AML-193 (cell line): Measurements from ENCODE around the gene NACC2.
A peak's percentile ranks its signal among the peaks of the same experiment; 100 is the strongest.
"Not testable (repeated sequence)": the region's sequence is repeated elsewhere in the genome, so short reads cannot be mapped to it uniquely, and the experiment has no call there.

Source experiments
- DNase-seq, 2 experiments: peaks; one replicate each; lab custom pipeline; 2025; lab: John Stamatoyannopoulos, UW

Gene NACC2

GRCh38 chr9:135979547-135980166 is 115.4 kb downstream of the NACC2 start:
- no peak for DNase-seq

DNA sequence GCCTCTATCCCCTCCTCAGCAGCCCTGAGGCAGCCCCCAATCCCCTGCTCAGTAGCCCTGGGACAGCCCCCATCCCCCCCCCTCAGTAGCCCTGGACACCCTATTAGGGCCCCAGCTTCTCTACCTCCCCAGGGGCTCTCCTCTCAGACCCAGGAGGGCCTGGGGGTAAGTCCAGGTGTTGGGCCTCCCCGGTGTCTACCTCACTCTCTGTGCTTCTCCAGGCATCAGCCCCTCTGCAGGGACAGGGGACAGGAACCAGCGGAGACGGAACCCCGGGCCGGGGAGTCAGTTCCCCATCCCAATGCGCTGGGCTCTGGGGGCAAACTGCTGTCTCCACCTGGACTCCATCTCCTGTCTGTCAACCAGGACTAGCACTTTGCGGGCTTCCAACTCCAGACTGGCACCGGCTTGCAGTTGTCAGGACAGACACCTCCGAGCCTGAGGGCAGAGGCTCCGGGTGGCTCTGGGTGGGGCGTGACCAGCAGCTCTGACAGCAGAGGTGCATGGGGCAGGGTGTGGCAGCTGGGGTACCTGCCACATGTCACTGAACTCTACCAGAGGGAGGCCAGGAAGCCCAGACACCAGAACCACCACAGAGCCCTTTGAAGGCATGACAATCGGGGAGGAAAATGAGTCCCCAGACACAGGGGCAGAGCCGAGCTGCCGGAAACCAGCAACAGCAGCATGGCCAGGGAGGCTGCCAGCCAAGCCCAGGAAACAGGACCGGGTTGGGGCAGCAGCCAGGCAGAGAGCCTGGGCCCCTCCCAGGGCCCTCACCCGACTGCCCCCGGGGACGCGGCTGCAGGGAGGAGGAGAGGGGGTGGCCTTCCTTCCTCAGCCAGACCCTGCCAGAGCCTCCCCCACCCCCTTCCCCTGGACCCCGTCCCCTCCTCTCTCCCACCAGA is 116.2 kb downstream of the NACC2 start:
- no peak for DNase-seq

- no peak for DNase-seq
Measured at GRCh38 chr9:135976944-135977343, 118.1 kb downstream of the NACC2 start.

GRCh38 chr9:135976531-135976930 is 118.6 kb downstream of the NACC2 start:
- DNase-seq: no peak

DNA sequence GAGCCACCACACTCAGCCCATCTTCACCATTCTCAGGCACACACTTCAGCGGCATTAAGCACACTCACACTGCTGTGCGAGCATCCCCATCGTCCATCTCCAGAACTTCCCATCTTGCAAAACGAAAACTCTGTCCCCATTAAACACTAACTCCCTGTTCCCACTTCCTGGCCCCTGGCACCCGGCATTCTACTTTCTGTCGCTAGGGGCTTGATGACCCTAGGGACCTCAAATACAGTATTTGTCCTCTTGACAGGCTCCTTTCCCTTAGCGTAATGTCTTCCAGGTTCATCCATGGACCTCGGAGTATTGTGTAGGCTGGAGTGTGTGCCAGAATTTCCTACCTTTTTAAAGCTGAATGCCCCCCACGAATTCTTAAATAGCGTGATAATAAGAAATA is 119.3 kb downstream of the NACC2 start:
- no peak for DNase-seq

DNA sequence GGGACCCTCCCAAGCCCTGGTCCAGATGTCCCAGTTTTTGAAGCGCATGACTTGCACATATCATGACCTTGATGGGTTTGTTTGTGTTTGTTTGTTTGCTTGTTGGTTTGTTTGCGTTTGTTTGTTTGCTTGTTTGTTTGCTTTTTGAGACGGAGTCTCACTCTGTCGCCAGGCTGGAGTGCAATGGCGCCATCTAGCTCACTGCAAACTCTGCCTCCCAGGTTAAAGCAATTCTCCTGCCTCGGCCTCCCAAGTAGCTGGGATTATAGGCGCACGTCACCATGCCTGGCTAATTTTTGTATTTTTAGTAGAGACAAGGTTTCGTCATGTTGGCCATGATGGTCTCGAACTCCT is 120.9 kb downstream of the NACC2 start:
- DNase-seq: no peak

GRCh38 chr9:135973277-135974219 is 121.5 kb downstream of the NACC2 start:
- DNase-seq: peak; percentile 40 to 66

GRCh38 chr9:135971892-135972291 is 123.2 kb downstream of the NACC2 start:
- DNase-seq: no peak

GRCh38 chr9:135971111-135971766 is 123.8 kb downstream of the NACC2 start:
- no peak for DNase-seq

DNA sequence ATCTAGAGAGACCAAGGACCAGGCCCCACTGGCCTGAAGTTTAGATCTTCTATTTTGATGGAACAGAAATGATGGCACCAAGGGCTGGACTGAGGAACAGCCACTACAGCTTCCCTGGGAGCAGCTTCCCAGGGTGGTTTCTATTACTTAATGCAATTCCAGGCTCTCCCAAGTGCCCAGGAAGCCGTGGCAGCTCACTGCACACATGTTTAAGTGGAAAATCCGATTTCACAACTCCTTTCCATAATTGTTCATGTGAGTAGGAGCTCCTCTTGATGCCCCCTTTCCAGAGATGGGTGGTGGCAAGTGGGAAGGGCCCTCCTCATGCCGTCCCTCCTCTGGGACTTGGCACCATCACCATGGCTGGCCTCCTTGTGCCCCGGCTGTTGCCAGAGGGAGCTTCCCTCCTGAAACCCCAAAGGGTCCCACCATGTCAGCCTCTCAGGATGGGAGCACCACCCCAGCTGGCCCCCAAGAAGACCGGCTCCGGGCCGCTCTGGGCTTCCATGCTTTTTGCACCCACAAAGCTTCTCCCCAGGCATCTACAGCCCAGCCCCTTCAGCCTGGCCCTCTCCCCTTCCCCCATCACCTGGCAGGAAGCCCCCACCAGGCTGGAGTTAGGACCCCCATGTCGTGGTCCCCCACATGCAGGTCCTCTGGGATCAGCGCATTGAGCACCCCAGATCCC is 124.8 kb downstream of the NACC2 start:
- DNase-seq: no peak

DNA sequence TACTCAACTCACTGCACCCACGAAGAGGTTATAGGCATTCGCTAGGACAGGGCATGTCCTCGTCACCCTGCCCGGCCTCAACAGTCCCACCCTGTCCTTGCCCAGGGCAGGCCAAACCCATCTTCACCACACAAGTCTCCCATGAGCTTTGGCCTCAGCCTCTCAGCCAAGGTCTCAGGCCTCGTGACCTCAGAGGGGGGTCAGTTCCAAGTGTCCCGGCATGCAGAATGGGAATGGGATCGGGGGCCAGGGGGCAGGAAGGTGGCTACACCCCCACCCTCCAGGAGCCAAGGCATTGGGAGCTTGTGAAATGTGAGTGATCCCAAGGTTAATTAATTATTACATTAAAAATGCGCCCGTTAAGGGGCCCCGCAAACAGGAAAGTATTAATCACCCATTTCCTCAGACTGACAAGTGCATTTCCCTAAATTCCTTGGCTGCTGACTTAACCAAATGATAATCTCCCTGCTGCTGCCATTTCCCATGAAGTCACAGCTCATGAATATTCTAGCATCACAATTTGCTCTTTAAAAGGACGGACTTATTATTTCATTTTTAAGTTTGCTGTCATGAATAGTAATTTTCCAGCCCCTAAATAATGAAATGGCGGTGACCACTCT is 125.9 kb downstream of the NACC2 start:
- peak; percentile 4 to 10 for DNase-seq

DNA sequence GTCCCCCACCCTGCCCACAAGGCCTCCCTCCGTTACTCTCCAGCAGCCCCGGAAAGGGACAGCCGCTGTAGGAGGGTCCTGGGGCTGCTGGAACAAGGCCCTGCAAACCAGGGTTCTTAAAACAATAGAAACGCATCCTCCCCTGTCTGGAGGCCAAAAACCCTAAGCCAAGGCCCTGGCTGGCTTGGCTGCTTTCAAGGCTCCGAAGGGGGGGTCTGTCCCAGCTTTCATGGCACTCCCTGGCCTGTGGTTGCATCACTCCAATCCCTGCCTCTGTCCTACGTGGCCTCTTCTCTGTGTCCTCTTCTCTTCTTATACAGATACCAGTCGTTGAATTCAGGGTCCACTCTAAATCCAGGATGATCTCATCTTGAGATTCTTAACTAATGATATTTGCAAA is 126.5 kb downstream of the NACC2 start:
- DNase-seq: no peak

DNA sequence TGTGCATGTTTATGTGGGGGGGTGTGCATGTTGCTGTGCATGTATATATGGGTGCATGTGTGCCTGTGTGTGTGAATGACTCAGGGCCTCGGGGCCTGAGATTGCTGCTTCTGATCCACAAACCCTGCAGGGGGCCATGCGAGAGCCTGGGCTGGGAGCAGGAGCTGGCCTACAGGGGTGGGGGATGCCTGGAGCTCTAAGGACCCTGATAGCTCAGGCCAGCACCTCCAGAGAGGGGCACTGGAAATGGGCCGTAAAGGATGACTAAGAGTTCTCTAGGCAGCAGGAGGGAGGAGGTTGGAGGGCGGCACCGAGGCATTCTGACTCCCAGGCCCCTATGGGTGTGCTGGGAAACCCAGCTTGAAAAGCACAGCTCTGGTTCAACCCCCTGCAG is 127.0 kb downstream of the NACC2 start:
- no peak for DNase-seq

DNA sequence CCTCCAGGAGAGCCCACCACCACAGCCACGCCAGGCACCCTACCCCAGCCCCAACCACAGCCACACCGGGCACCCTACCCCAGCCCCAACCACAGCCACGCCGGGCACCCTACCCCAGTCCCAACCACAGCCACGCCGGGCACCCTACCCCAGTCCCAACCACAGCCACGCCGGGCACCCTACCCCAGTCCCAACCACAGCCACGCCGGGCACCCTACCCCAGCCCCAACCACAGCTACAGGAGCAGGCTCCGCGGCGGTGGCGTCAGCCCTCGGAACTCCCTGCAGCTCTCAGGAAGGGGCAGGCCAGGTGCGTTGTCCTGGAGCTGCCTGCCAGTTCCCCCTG is 128.2 kb downstream of the NACC2 start:
- DNase-seq: not testable (repeated sequence)

GRCh38 chr9:135965124-135965756 is 129.8 kb downstream of the NACC2 start:
- no peak for DNase-seq

DNA sequence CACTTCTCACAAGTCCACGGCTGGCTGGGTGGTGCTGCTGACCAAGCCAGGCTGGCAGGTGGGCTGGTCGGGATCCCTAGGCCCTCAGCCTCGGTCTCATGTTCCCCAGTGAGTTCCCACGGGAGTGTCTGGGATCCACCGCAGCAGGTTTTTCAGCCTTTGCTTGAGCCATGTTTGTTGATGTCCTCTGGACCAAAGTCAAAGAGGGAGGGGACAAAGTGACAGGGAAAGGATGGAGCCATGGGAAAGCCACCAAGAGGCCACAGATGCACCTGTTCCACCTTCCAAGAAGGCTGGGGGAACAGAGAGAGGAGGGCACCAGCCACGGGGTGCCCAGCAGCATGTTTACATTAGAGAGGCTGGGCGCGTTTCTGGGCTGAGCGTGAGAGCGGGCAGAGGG is 131.2 kb downstream of the NACC2 start:
- DNase-seq: no peak

GRCh38 chr9:135963338-135963737 is 131.8 kb downstream of the NACC2 start:
- no peak for DNase-seq

DNA sequence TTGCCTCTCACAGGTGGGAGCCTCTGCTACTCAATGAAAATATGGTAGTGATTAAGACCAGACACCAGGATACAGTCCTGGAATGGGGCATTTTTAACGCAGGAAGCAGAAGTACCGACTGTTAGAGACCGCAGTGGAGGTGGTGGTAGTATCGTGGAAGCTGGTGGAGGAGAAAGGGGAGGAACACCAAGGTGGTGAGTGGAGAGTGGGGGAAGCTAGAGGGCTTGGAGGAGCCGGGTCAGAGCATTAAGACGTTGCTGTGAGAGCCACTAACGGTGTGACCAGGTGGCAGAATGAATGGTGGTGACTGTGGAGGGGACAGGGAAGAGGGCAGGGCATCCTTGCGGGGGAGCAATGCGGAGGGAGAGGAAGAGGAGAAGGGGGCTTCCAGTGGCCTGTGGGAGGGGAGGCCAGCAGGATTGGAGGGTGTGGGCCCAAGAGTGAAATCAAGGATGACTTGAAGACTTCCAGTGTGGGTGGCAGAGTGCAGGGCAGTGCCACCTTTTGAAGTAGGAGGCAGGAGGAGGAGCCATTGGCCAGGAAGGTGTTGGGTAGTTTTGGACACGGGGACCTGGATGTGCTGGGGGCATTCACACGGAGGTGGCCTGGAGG is 132.3 kb downstream of the NACC2 start:
- DNase-seq: peak in 1 of 2 experiments; percentile 28

DNA sequence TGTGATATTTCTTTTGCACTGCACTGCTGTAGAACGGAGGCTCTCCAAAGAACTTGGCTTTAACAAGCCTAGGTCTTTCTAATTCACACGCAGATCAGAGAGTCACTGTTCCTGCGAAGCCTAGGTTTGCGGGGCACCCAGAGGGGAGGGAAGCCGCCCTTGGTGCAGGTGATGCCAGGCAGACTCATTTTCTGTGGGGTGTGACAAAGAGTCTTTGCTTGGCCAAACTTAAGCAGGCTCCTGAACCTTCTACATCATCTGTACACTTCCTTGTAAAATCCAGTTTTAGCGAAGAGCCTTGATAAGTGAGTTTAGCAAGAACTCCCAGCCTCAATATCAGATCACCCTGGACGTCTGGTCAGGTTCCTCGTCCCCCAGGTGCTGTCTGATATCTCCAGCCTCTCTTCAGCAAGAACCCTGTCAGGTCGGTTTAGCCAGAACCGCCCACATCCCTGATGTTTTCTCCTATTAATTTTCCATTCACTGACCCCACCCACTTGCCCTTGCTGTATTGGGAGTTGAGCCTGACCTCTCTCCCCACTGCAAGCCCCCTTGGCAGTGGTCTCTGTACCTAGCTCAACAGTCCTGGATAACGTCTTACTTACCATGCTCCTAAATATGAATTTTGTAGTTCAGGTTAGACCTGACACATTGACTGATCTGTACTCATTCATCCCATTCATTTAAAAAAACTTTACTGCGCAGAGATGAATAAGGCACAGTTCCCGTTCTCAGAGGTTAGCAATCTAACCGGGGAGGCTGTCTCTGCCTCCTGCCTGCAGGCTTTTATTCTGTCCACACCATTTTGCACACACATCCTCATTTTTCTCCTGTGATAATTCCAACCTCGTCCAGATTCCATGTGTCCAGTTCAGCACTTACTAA is 133.0 kb downstream of the NACC2 start:
- peak in 1 of 2 experiments; percentile 28 for DNase-seq
